H1 (cell line): ENCODE measurements around the gene ZNF665.

Experiments
- CHD2 ChIP-seq: IDR thresholded peaks from 2 replicates; pipeline ENCODE4 v1.6.1; 2012; ENCODE audit warnings: low read length, improper control_type of control experiment
- EP300 ChIP-seq, 2 experiments: IDR thresholded peaks; 1 replicate in 1 of 2; 2 replicates in 1 of 2; pipeline ENCODE4 v1.6.1; 2011 to 2012; ENCODE audit warnings: low read depth in 2 of 2, low read length in 2 of 2, mild to moderate bottlenecking in 2 of 2, borderline replicate concordance in 1 of 2, inconsistent platforms in 1 of 2, moderate library complexity in 1 of 2
- JUND ChIP-seq: IDR thresholded peaks from 2 replicates; pipeline ENCODE4 v1.6.1; 2011; ENCODE audit warnings: mild to moderate bottlenecking, improper control_type of control experiment, low read length
- POLR2A ChIP-seq, 2 experiments: IDR thresholded peaks; 1 replicate in 1 of 2; 2 replicates in 1 of 2; pipeline ENCODE4 v1.6.1; 2011; ENCODE audit warnings: low read depth in 2 of 2, low read length in 2 of 2, mild to moderate bottlenecking in 2 of 2; ENCODE audit errors: control extremely low read depth in 1 of 2
- POLR2AphosphoS5 ChIP-seq: IDR thresholded peaks from 2 replicates; pipeline ENCODE4 v1.6.1; 2011; ENCODE audit warnings: low read depth, low read length

- no peak for TF ChIP-seq EP300 (IDR thresholded peaks at IDR 0.05; ENCODE audit: borderline replicate concordance in 1 of 2, low read depth in 2 of 2, low read length in 2 of 2)
- TF ChIP-seq JUND = no peak
- TF ChIP-seq POLR2AphosphoS5 = no peak
- no peak for TF ChIP-seq CHD2
- no peak for TF ChIP-seq POLR2A (IDR thresholded peaks at IDR 0.05; ENCODE audit: control extremely low read depth in 1 of 2, low read depth in 2 of 2, low read length in 2 of 2)
Observed at GRCh38 chr19:53172889-53173288, 20.3 kb downstream of the ZNF665 start.
